Fibroblast of lung (primary cell): ENCODE results near the gene ZBP1.

Source experiments
- EZH2 ChIP-seq: IDR thresholded peaks from 2 replicates; pipeline ENCODE4 v1.5.1; 2012; ENCODE audit warnings: low read length, control low read depth, mild to moderate bottlenecking; ENCODE audit errors: missing control alignments
- TF ChIP-seq, protein P1 (sequence below), 2 donors: IDR thresholded peaks in 1 of 2; conservative IDR thresholded peaks in 1 of 2; 1 replicate in 1 of 2; 2 replicates in 1 of 2; pipeline ENCODE4 v1.5.1; 2011 to 2012; ENCODE audit warnings: low read length in 2 of 2, control low read depth in 1 of 2, inconsistent platforms in 1 of 2, low read depth in 1 of 2, mild to moderate bottlenecking in 1 of 2

DNA sequence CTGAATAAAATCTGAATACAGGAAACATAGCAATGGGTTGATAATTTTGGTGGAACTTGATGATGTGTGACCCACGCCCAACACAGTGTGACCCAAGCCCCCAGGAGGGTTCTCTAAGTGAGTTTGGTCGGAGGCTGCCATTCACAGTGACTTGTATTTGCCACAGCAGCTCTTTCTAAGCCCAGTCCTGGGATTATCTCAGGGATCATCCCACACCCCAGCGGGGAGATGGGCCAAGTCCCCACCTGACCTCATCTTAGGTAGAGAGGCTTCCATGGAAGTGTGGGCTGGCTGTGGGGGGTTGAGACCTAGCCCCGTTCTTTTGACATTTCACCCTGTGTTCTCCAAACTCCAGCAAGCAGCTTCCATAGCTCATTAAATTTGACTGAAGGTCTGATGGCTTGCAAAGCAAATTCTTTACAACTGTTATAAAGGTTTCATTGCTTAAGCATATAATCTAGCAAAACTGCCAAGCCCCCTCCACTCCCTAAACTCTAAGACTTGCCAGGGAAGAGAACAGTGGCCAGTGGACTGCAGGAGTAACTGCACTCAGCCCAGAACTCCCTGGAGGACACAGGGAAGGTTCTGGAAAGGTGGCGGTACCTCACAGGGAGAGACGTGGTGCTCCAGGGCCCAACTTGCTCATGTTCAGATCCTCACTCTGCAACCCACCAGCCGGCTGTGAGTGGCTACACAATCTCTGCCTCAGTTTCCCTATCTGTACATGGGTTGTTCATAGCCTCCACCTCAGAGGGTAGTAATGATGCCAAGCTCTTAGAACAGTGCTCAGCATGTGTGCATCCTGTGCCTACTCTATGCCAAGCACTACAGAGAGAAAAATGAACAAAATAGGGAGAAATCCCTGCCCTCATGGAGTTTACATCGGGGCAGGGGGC is 60.3 kb downstream of the ZBP1 start:
- TF ChIP-seq, protein P1, sequence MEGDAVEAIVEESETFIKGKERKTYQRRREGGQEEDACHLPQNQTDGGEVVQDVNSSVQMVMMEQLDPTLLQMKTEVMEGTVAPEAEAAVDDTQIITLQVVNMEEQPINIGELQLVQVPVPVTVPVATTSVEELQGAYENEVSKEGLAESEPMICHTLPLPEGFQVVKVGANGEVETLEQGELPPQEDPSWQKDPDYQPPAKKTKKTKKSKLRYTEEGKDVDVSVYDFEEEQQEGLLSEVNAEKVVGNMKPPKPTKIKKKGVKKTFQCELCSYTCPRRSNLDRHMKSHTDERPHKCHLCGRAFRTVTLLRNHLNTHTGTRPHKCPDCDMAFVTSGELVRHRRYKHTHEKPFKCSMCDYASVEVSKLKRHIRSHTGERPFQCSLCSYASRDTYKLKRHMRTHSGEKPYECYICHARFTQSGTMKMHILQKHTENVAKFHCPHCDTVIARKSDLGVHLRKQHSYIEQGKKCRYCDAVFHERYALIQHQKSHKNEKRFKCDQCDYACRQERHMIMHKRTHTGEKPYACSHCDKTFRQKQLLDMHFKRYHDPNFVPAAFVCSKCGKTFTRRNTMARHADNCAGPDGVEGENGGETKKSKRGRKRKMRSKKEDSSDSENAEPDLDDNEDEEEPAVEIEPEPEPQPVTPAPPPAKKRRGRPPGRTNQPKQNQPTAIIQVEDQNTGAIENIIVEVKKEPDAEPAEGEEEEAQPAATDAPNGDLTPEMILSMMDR (conservative IDR thresholded peaks at IDR 0.05 in 1 of 2, IDR thresholded peaks at IDR 0.05 in 1 of 2; ENCODE audit: low read depth in 1 of 2, low read length in 2 of 2), result no peak
- TF ChIP-seq EZH2, result no peak
